Central memory CD8-positive, alpha-beta T cell (primary cell): ENCODE measurements around the gene BSCL2.
"Not testable (repeated sequence)": the region's sequence is repeated elsewhere in the genome, so short reads cannot be mapped to it uniquely, and the experiment has no call there.

Experiments
- ATAC-seq: fragments of 150-1000 bp; cut with Tn5 transposase; replicated peaks from 2 replicates; pipeline ENCODE4 v1.10.0; 2022; ENCODE audit warnings: mild to moderate bottlenecking, moderate FRiP score, moderate number of reproducible peaks; ENCODE audit not compliant: poor library complexity, severe bottlenecking; ENCODE audit errors: extremely low read depth
- DNase-seq, 2 donors: peaks; one replicate each; pipeline ENCODE4 v3.0.0; 2021; ENCODE audit warnings: low spot score in 2 of 2
- H3K27ac Mint-ChIP-seq: one replicate; pipeline ENCODE4 v1.8.0; 2022; ENCODE audit warnings: low read depth, mild to moderate bottlenecking, moderate library complexity, mixed read lengths
- H3K27me3 Mint-ChIP-seq: one replicate; pipeline ENCODE4 v1.8.0; 2022; ENCODE audit warnings: mixed read lengths
- H3K36me3 Mint-ChIP-seq: one replicate; pipeline ENCODE4 v1.8.0; 2022; ENCODE audit warnings: mild to moderate bottlenecking, moderate library complexity, mixed read lengths; ENCODE audit not compliant: insufficient read depth
- H3K4me1 Mint-ChIP-seq: one replicate; pipeline ENCODE4 v1.8.0; 2022; ENCODE audit warnings: mixed read lengths
- H3K4me3 Mint-ChIP-seq: one replicate; pipeline ENCODE4 v1.8.0; 2022; ENCODE audit warnings: mild to moderate bottlenecking, moderate library complexity, mixed read lengths
- H3K9me3 Mint-ChIP-seq: one replicate; pipeline ENCODE4 v1.8.0; 2022; ENCODE audit warnings: mixed read lengths

BSCL2 gene

GRCh38 chr11:62707277-62707861, at the start of gene BSCL2, which contains the start of gene GNG3:
Gene BSCL2 (minus strand): TSS chr11:62707424. CDS start chr11:62707195, 229 bp downstream.
Gene GNG3 (plus strand): TSS chr11:62707676. CDS start chr11:62708296, 620 bp downstream.
- H3K36me3 Mint-ChIP-seq, result peaks cover 21% of the 10 kb centered on the region
- ATAC-seq, result no peak
- no peak for DNase-seq
- peaks cover 45% of the 10 kb centered on the region for H3K4me1 Mint-ChIP-seq
- no peaks in the 10 kb centered on the region for H3K9me3 Mint-ChIP-seq
- peak within 1 kb of the TSS; percentile 95 for H3K27ac Mint-ChIP-seq
- peak within 1 kb of the TSS; percentile 90 for H3K4me3 Mint-ChIP-seq
- no peaks in the 10 kb centered on the region for H3K27me3 Mint-ChIP-seq

GRCh38 chr11:62755086-62755615, 47.9 kb upstream of the BSCL2 start:
- DNase-seq, result no peak
- Mint-ChIP-seq H3K4me1 (peaks cover 12% of the 10 kb centered on the region), H3K27ac (no peak overlapping the region), H3K4me3 (peak overlapping the region; percentile 88), H3K36me3 (peaks cover 8% of the 10 kb centered on the region), H3K9me3 (no peaks in the 10 kb centered on the region), H3K27me3 (no peaks in the 10 kb centered on the region)
- no peak for ATAC-seq

- ATAC-seq (peak; percentile 97), DNase-seq (peak; percentile 92 to 96)
- H3K27me3 Mint-ChIP-seq, result no peaks in the 10 kb centered on the region
- H3K36me3 Mint-ChIP-seq, result peaks cover 12% of the 10 kb centered on the region
- H3K9me3 Mint-ChIP-seq, result no peaks in the 10 kb centered on the region
- H3K27ac Mint-ChIP-seq, result peak within 1 kb of the TSS; percentile 88
- H3K4me3 Mint-ChIP-seq, result peak within 1 kb of the TSS; percentile 88
- H3K4me1 Mint-ChIP-seq, result peaks cover 14% of the 10 kb centered on the region
Measured at GRCh38 chr11:62753736-62754603, 46.7 kb upstream of the BSCL2 start, which contains the start of gene ZBTB3. Gene ZBTB3 (minus strand): TSS chr11:62754160. CDS start chr11:62753664, 496 bp downstream.

DNA sequence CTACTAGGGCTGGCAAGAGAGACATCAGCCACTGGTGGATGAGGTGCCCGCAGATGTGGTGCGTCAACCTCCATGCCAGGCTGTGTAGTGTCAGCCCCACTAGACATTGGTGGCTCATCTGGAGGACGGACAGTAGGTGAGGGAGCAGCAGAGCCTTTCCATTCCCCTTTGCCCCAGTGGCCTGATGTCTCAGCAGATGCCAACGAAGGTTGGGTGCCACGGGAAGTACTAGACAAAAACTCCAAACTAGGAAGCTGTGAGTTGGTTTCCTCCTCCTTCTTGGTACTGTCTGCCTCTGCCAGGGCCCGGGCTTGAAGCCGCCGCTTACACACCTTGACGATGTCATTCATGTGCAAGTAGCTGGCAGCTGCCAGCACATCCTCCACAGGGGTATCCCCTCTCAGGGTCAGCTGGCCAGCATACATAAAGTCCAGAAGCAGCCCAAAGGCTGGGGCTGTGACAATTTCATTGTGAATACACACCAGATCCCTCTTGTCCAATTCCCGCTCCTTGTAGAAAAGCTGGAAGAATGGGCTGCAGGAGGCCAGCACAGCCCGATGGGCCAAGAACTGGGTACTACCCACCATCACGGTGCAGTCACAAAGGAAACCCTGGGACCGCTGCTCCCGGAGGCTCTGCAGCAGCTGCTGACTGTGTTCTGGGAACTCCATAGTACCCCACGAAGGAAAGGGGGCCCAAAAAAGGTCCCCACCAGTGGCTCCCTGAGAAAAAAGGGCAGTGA, 45.9 kb upstream of the BSCL2 start:
- no peak for DNase-seq
- peak overlapping the region; percentile 88 for H3K27ac Mint-ChIP-seq
- no peaks in the 10 kb centered on the region for H3K9me3 Mint-ChIP-seq
- ATAC-seq, result no peak
- H3K4me3 Mint-ChIP-seq, result peak overlapping the region; percentile 88
- no peaks in the 10 kb centered on the region for H3K27me3 Mint-ChIP-seq
- H3K4me1 Mint-ChIP-seq, result peaks cover 18% of the 10 kb centered on the region
- H3K36me3 Mint-ChIP-seq, result peaks cover 12% of the 10 kb centered on the region

GRCh38 chr11:62752177-62752785, 45.1 kb upstream of the BSCL2 start:
- Mint-ChIP-seq H3K4me1 (peaks cover 18% of the 10 kb centered on the region), H3K4me3 (peak overlapping the region; percentile 41), H3K36me3 (peaks cover 12% of the 10 kb centered on the region), H3K9me3 (no peaks in the 10 kb centered on the region), H3K27me3 (no peaks in the 10 kb centered on the region), H3K27ac (no peak overlapping the region)
- ATAC-seq (no peak), DNase-seq (no peak)

DNA sequence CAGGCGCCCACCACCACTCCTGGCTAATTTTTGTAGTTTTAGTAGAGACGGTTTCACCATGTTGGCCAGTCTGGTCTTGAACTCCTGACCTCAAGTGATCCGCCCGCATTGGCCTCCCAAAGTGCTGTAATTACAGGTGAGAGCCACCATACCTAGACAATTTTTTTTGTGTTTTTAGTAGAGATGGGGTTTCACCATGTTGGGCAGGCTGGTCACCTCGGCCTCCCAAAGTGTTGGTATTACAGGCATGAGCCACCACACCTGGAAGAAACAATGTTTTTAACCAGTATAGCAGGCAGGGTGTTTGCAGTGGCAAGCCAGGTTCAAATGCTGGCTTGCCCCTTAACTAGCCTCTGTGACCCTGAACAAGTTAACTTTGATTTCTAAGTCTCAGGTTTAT, 42.7 kb upstream of the BSCL2 start:
- not testable (repeated sequence) for H3K27ac Mint-ChIP-seq, DNase-seq, H3K27me3 Mint-ChIP-seq, H3K4me3 Mint-ChIP-seq, H3K9me3 Mint-ChIP-seq, ATAC-seq
- peaks cover 18% of the 10 kb centered on the region for H3K4me1 Mint-ChIP-seq
- H3K36me3 Mint-ChIP-seq, result peaks cover 13% of the 10 kb centered on the region

GRCh38 chr11:62747475-62748160, 40.4 kb upstream of the BSCL2 start:
- Mint-ChIP-seq H3K4me1 (peaks cover 8% of the 10 kb centered on the region), H3K9me3 (no peaks in the 10 kb centered on the region), H3K27ac (no peak overlapping the region), H3K4me3 (no peak overlapping the region), H3K36me3 (peaks cover 6% of the 10 kb centered on the region), H3K27me3 (no peaks in the 10 kb centered on the region)
- no peak for DNase-seq
- no peak for ATAC-seq

DNA sequence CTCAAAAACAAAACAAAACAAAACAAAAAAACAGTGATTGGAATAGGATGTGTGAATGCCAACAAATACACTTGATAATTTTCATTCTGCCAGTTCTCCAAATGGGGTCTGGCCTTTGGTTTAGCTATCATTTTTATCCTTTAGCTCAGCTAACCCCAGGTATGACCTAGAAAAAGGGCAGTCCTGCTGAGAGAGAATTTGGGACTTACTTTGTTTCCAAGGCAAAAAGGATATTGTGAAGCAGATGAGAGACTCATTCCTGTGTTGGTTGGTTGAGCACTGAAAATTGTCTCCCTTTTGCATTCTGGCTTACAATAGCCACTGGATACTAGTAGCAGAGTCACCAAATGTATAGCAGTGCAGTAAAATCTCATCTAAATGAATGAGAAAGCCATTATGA, 30.0 kb upstream of the BSCL2 start:
- DNase-seq, result no peak
- no peak for ATAC-seq
- H3K4me3 Mint-ChIP-seq, result no peak overlapping the region
- no peaks in the 10 kb centered on the region for H3K4me1 Mint-ChIP-seq
- H3K27me3 Mint-ChIP-seq, result no peaks in the 10 kb centered on the region
- no peak overlapping the region for H3K27ac Mint-ChIP-seq
- no peaks in the 10 kb centered on the region for H3K9me3 Mint-ChIP-seq
- H3K36me3 Mint-ChIP-seq, result peaks cover 65% of the 10 kb centered on the region

DNA sequence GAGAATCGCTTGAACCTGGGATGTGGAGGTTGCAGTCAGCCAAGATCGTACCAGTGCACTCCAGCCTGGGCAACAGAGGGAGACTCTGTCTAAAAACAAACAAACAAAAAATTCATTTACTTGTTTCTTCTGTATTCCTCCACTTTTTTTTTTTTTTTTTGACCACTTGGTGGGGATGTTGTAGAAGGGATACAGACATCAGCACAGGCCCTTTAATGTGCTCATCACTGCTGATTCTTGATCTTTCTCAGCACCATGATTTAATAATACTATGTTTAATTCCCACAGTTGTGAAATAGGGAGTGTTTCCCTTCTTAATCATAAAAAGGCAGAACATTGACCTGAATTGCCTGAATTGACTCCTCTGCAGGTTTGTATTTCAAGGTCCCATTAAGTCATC, 25.6 kb upstream of the BSCL2 start:
- no peaks in the 10 kb centered on the region for H3K27me3 Mint-ChIP-seq
- DNase-seq (no peak), ATAC-seq (no peak)
- no peak overlapping the region for H3K27ac Mint-ChIP-seq
- no peaks in the 10 kb centered on the region for H3K9me3 Mint-ChIP-seq
- H3K4me3 Mint-ChIP-seq, result no peak overlapping the region
- H3K36me3 Mint-ChIP-seq, result peaks cover 49% of the 10 kb centered on the region
- peaks cover 9% of the 10 kb centered on the region for H3K4me1 Mint-ChIP-seq

DNA sequence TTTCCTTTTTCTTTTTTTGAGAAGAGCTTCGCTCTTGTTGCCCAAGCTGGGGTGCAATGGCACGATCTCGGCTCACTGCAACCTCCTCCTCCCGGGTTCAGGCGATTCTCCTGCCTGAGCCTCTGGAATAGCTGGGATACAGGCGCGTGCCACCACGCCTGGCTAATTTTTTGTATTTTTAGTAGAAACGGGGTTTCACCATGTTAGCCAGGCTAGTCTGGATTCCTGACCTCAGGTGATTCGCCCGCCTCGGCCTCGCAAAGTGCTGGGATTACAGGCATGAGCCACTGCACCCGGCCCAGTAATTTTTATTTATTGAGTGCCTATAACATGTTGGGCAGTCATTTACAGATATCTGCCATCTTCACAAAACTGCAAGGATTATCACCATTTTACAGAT, 22.9 kb upstream of the BSCL2 start:
- not testable (repeated sequence) for H3K27ac Mint-ChIP-seq, DNase-seq, ATAC-seq, H3K9me3 Mint-ChIP-seq, H3K27me3 Mint-ChIP-seq
- Mint-ChIP-seq H3K36me3 (peaks cover 56% of the 10 kb centered on the region), H3K4me1 (peaks cover 26% of the 10 kb centered on the region), H3K4me3 (peak overlapping the region; percentile 97)

DNA sequence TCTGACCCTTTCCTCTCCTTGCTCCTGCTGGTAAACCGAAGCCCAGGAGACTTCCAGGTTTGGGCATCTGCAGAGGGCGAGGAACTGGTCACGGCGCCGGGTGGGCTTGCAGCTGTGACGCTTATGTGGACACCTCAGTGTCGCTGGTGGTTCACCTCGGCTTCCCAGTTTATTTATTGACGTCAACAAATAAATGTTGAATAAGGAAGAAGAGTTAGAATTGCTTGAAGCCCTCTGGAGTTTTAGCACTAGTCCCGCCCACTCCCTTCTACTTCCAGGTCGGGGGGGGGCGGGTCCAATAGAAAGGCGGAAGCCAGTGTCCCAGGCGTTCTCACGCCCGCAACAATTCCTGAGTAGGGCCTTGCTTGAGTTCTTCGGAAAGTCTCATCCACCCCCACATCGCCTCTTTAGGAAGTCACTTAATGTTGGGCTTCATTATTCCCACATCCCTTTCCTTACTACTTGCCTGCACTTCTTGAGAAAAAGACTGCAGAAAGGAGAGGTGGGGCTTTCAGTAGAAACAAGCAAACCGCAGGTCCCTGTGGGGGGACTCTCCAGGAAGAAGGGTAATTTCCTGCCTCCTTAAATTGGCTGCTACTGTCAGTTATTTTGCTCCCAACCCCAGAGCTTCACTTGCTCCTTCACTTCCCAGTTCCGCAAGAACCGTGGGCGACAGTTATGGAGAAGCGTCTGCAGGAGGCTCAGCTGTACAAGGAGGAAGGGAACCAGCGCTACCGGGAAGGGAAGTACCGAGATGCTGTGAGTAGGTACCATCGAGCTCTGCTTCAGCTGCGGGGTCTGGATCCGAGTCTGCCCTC, 21.2 kb upstream of the BSCL2 start, which contains the start of gene TTC9C:
TSS of gene TTC9C (plus strand) at position 316 of the 818 bp plus-strand sequence. CDS start at position 679, 363 bp downstream.
- Mint-ChIP-seq H3K4me1 (peaks cover 42% of the 10 kb centered on the region), H3K4me3 (peak within 1 kb of the TSS; percentile 97), H3K27me3 (no peaks in the 10 kb centered on the region), H3K27ac (peak within 1 kb of the TSS; percentile 96), H3K9me3 (no peaks in the 10 kb centered on the region), H3K36me3 (peaks cover 59% of the 10 kb centered on the region)
- ATAC-seq, result peak; percentile 45
- DNase-seq, result peak; percentile 58 to 72
